ENCODE results near the gene SLC9A8. TPM values are rescaled to one million over a fixed set of nuclear protein-coding genes. Genes with fewer than 3 reads are reported as not detected.
A peak's percentile ranks its signal among the peaks of the same experiment; 100 is the strongest.

The SLC9A8 gene
- total RNA-seq, 1 donor from 2014 or later, result 1.6 TPM

- H3K27me3 ChIP-seq (ENCODE audit: control insufficient read depth, insufficient read depth, low read length), result no peaks in the 10 kb centered on the region
- DNase-seq (ENCODE audit: low read depth), result no peak
- no peak for TF ChIP-seq CTCF (IDR thresholded peaks at IDR 0.05; ENCODE audit: insufficient read depth, low read length, severe bottlenecking)
- H3K4me3 ChIP-seq (ENCODE audit: low read depth, low read length), result no peak overlapping the region
- FAIRE-seq, result no peak
- peaks cover 20% of the 10 kb centered on the region for H3K36me3 ChIP-seq (ENCODE audit: control insufficient read depth, insufficient read depth, low read length)
Measured at GRCh38 chr20:49909499-49910339, 97.1 kb downstream of the SLC9A8 start.

GRCh38 chr20:49910340-49910706 lies 97.7 kb downstream of the SLC9A8 start:
- FAIRE-seq (no peak), DNase-seq (ENCODE audit: low read depth) (no peak)
- Histone ChIP-seq H3K36me3 (ENCODE audit: control insufficient read depth, insufficient read depth, low read length) (peaks cover 17% of the 10 kb centered on the region), H3K27me3 (ENCODE audit: control insufficient read depth, insufficient read depth, low read length) (no peaks in the 10 kb centered on the region), H3K4me3 (ENCODE audit: low read depth, low read length) (no peak overlapping the region)
- no peak for TF ChIP-seq CTCF (IDR thresholded peaks at IDR 0.05; ENCODE audit: insufficient read depth, low read length, severe bottlenecking)

GRCh38 chr20:49913399-49914047 lies 100.9 kb downstream of the SLC9A8 start:
- Histone ChIP-seq H3K4me3 (ENCODE audit: low read depth, low read length) (no peak overlapping the region), H3K36me3 (ENCODE audit: control insufficient read depth, insufficient read depth, low read length) (peaks cover 2% of the 10 kb centered on the region), H3K27me3 (ENCODE audit: control insufficient read depth, insufficient read depth, low read length) (no peaks in the 10 kb centered on the region)
- no peak for FAIRE-seq
- no peak for TF ChIP-seq CTCF (IDR thresholded peaks at IDR 0.05; ENCODE audit: insufficient read depth, low read length, severe bottlenecking)
- no peak for DNase-seq (ENCODE audit: low read depth)

GRCh38 chr20:49914310-49915117 lies 101.9 kb downstream of the SLC9A8 start:
- H3K27me3 ChIP-seq (ENCODE audit: control insufficient read depth, insufficient read depth, low read length), result no peaks in the 10 kb centered on the region
- no peak for TF ChIP-seq CTCF (IDR thresholded peaks at IDR 0.05; ENCODE audit: insufficient read depth, low read length, severe bottlenecking)
- H3K36me3 ChIP-seq (ENCODE audit: control insufficient read depth, insufficient read depth, low read length), result peaks cover 2% of the 10 kb centered on the region
- DNase-seq (ENCODE audit: low read depth) (peak; percentile 45), FAIRE-seq (no peak)
- peak overlapping the region; percentile 91 for H3K4me3 ChIP-seq (ENCODE audit: low read depth, low read length)

GRCh38 chr20:49915118-49915379 lies 102.4 kb downstream of the SLC9A8 start:
- FAIRE-seq, result no peak

More at GRCh38 chr20:49915118-49915379, 102.4 kb downstream of the SLC9A8 start:
- no peaks in the 10 kb centered on the region for H3K27me3 ChIP-seq (ENCODE audit: control insufficient read depth, insufficient read depth, low read length)
- DNase-seq (ENCODE audit: low read depth), result no peak
- H3K4me3 ChIP-seq (ENCODE audit: low read depth, low read length), result peak overlapping the region; percentile 91
- peaks cover under 1% of the 10 kb centered on the region for H3K36me3 ChIP-seq (ENCODE audit: control insufficient read depth, insufficient read depth, low read length)
- TF ChIP-seq CTCF (IDR thresholded peaks at IDR 0.05; ENCODE audit: insufficient read depth, low read length, severe bottlenecking), result no peak
